Middle frontal gyrus (tissue), 1 donor: ENCODE measurements around the gene HIRA.
"Not testable (repeated sequence)": the region's sequence is repeated elsewhere in the genome, so short reads cannot be mapped to it uniquely, and the experiment has no call there.

Experiments used
- DNase-seq: peaks from one replicate; pipeline ENCODE4 v3.0.0-alpha.2; 2015; ENCODE audit warnings: low spot score; ENCODE audit errors: extremely low spot score

Gene HIRA

DNA sequence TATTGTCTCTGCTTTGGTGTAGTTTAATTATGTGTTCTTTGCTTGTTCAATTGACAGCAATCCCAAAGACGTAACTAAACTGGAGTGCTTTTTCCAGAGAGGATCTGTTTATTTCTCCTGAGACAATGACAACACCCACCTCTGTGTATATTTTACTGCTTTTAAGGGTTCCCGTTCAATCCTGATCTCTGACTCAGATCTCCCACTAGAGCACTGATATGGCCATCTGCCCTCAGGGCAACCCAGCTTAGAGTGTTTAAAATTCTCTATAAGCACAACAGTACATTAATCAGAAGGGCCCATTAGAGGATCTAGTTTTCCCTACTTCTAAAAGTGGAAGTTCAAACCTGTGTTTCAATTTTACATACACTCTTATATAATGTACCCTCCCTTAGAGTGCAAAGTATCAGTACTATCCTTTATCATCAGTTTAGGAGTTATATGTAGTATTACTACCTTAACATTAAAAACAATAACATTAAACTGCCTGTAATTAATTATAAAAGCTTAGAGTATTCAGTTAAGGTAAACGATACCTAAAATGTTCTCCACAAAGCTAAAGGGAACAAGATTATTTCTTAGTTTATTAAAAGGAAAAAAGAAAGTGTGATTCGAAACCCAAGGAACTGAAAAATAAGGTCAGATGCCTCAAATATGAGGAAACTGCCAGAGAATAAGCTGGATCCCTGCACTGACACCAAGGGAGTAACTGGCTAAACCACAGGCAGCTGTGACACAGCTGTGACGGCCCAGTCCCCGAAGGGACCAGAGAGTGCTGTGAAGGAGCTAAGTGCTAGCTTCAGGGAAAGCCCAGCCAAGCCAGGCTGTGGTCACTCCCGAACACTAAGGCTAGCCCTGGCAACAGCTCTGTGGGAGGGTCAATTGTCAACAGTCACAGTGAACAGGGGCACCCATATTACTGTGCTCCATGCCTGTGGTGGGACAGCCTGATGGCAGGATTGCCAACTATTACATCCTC is 32.2 kb upstream of the HIRA start:
- no peak for DNase-seq

- no peak for DNase-seq
Observed at GRCh38 chr22:19463008-19463407, 31.5 kb upstream of the HIRA start.

DNA sequence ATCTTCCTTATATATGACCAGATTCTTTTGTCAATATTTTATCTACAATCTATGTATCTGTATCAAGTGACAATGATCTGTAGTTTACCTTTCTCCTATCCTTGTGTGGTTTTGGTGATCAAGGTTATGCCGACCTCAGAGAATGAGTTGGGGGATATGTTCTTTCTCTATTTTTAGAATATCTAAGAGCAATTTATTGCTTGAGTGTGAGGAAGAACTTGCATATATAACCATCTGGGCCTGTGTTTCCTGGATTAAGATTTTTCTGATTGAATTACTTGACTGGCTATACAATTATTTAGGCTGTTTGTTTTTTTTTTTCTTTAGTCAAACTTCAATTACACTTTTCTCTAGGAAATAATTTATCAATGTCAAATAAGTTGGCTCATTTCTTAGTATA is 30.0 kb upstream of the HIRA start:
- no peak for DNase-seq

DNA sequence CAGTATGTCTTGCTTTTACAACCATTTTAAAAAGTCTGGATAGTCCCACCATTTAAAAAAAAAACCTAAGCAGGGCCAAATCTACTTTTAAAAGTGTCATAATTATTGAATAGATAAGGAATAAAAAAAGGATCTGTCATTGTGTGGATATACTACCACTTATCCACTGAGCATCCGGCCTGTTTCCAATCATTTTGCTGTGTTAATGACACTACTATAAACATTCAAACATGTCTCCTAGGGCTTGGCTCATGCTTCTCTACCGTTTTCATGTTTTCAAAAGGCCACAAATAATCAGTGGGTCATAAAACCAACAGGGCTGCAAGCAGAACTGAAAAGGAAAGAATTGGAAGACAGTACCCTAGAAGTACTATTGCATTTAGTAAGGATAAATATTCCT is 28.5 kb upstream of the HIRA start:
- no peak for DNase-seq

DNA sequence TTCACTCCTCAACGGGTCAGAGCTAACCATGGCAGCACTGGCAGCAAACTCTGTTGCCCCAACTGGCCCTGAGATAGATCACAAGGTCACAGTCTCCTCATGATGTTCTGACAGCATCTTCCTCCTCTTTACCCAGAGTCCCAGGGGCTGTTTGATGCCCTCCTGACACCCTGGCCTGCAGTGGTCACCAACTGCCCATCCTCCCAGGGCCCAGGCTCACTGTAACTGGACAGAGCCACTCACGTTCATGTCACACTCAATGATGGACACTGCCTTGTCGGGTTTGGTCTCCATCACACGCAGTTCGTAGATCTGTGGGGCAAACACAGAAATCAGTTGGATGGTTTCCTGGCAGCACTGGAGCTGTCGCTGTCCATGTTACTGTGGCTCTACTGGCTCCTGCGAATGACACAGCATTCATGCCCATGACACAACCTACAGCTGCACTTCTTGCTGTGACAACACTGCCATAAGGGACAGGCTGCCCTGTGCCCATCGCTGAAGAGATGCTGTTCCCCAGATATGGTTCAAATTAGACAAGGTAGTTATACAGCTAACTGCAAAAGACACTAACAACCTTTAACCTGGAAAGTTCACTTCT is 26.4 kb upstream of the HIRA start:
- DNase-seq: no peak

DNA sequence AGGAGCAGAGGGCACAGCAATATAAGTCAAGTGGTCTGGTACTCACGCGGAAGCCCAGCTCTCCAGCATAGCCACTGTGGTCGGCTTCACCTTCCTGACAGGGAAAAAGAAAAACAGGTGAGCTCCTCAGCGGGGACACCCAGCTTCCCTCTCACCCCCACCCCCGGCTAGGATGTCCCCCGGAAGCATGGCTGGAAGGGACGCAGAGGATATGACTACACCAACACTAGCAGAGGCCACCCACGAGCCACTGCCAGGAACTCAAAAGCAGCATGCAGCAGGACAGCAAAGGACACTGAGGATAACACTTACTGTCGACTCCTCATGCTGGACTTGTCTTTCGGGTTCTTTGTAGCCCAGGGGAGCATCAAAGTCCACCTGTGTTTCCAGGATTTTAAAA is 25.0 kb upstream of the HIRA start:
- no peak for DNase-seq

- DNase-seq: no peak
Observed at GRCh38 chr22:19455585-19456370, 24.2 kb upstream of the HIRA start.

- DNase-seq: no peak
Observed at GRCh38 chr22:19455033-19455432, 23.5 kb upstream of the HIRA start.

DNA sequence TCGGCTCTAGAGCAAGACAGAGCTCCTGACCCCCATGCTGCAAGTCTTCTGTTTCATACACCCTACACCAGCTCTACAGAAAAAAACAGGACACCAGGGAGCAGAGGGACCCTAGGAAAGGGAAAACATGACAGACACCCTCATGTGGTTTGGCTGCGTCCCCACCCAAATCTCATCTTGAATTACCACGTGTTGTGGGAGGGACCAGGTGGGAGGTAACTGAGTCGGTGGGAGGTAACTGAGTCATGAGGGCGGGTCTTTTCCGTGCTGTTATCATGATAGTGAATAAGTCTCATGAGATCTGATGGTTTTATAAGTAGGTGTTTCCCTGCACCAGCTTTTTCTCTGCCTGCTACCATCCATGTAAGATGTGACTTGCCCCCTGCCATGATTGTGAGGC is 22.6 kb upstream of the HIRA start:
- DNase-seq: no peak

- DNase-seq: no peak
Observed at GRCh38 chr22:19453718-19454117, 22.2 kb upstream of the HIRA start.

DNA sequence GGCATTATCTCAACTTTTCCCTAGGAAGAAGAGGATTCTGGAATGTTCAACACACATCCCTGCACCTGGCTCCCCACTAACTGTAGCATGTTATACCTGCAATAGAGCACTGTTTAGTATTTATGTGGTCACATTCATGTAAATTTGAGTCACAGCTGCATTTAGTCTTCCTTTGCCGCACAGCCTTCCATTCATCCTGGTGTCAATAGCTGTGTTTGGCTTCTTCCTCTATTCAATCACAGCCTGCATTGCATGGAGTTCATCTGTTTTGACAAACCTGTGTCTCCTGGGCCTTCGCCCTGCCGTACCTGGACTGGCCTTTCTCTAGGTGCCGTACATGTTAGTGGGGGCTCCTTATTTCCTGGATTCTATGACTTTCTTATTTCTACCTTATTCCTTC is 20.0 kb upstream of the HIRA start:
- no peak for DNase-seq

GRCh38 chr22:19450363-19451175 is 19.0 kb upstream of the HIRA start:
- DNase-seq: no peak

- DNase-seq: no peak
Observed at GRCh38 chr22:19449422-19449767, 17.9 kb upstream of the HIRA start.

GRCh38 chr22:19448739-19449421 is 17.3 kb upstream of the HIRA start:
- no peak for DNase-seq

DNA sequence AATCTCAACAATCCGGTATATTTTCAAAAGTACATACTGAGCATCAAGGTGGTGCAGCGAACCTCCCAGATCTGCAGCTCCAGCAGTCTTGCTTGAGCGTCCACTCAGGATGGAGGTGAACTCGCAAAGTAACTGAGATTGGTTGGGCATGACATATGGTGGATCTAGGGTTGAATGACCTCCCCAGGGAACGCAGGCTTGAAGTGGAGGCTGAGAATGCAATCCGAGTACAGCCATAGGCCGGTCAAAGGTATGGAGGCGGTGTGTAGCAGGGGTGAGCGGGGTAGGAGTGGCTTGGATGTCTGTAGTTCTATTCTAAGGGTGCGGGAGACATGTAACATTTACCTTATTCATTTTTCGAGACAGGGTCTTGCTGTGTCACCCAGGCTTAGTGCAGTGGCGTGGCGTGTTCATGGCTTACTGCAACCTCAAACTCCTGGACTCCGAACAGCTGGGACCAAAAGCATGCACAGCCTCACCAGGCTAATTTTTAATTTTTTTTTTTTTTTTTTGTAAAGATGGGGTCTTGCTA is 16.6 kb upstream of the HIRA start:
- DNase-seq: no peak

DNA sequence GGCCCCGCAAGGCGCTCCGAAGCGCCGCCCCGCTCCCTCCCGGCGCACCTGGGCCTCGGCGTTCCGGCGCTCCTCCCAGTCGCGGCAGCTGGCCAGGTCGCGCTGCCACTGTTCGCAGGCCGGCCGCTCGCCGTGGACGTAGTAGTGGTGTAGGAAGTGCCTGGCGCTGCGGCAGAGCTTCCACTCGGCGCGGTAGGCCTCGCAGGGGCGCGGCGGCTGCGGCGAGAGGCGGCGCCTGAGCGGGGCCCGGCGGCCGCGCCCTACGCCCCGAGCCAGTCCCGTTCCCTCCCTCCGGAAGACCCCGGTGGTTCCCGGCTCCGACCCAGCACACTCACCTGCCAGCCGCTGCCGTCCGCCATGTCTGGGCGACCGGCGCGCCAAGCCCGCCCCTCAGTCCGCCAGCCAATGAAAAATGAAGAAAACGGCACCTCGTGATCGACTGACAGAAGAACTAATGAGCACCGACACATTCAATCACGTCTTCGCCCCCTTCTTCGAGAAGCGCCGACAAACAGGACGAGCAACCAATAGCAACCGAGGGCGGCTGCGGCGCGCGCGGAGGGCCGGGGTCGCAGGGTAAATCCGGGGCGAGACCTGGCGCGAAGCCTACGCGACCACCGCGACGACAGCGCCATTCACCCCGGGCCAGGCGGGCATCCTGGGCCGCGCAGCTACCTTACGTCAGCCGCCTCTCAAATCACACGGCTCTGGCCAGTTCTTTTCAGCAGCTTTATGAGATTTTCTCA is 16.0 kb upstream of the HIRA start, which contains the start of gene C22orf39:
C22orf39 (minus strand) TSS at position 382 of the 746 bp plus-strand sequence; CDS start at position 359, 23 bp downstream.
- peak; percentile 90 for DNase-seq

DNA sequence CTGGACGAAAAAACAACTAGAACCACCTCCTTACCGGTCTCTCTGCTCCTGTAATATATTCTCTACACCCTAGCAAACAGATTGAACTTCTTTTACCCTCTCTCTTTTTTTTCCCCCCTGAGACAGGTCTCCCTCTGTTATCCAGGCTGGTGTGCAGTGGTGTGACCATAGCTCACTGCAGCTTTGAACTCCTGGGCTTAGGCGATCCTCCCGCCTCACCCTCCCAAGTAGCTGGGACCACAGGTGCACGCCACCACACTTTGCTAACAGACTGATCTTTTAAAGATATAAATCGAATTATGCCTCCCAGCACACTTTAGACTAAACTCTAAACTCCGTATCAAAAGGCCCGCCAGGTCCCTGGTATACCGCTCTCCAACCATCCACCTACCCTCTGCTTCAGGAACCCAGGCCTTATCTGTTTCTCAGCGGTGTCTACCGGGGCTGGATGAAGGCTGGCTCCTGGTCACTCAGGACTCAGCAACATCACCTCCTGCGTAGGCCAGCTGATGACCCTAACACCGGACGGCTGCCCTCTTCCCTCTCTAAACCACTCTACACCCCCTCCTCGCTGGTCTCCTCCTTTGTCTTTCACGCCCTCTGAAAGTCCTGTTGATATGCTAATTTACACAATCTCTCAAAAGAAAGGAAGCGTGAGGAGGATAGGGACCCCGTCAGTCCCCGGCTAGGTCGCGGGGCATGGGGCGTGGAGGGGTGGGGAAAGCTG is 15.2 kb upstream of the HIRA start:
- DNase-seq: no peak

DNA sequence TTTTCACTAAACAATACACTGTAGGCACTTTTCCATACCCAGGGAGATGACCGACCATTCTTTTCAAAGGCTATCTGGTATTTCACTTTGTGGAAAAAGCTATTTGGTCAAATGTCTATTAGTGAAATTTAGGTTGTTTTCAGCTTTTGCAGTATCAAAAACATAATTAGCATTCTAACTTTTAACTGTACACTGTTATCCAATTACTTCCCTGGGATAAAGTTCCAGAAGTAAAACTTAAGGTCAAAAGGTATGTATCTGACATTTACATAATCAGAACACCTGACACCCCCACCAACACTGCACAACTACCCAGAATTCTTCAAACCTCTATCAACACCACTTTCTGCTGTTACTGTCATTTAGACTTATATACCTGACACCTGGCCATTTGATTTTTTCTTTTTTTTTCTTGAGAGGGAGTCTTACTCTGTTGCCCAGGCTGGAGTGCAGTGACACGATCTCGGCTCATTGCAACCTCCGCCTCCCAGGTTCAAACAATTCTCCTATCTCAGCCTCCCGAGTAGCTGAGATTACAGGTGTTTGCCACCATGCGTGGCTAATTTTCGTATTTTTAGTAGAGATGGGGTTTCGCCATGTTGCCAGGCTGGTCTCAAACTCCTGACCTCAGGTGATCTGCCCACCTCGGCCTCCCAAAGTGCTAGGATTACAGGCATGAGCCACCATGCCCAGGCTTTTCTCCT is 13.9 kb upstream of the HIRA start:
- DNase-seq: not testable (repeated sequence)
